Smooth muscle cell (in vitro differentiated cells): Measurements from ENCODE around the gene ANO5. TPM values are rescaled to one million over a fixed set of nuclear protein-coding genes. Genes with fewer than 3 reads are reported as not detected.

Experiments used
- DNase-seq: peaks from one replicate; lab custom pipeline; 2025; ENCODE audit not compliant: unreplicated experiment; lab: John Stamatoyannopoulos, UW
- H2AFZ ChIP-seq: fragments of 200-600 bp; sonication (generic); 2 replicates; pipeline ENCODE4 v1.6.0; 2016; ENCODE audit warnings: antibody characterized with exemption, low read depth, mild to moderate bottlenecking
- H3F3A ChIP-seq: fragments of 200-600 bp; sonication (generic); 2 replicates; pipeline ENCODE4 v1.6.0; 2017; ENCODE audit warnings: antibody characterized with exemption, low read depth
- H3K27ac ChIP-seq: fragments of 200-600 bp; sonication (generic); 2 replicates; pipeline ENCODE4 v1.5.1; 2016; ENCODE audit warnings: low read depth, mild to moderate bottlenecking
- H3K27me3 ChIP-seq: fragments of 200-600 bp; sonication (generic); 2 replicates; pipeline ENCODE4 v1.6.1; 2016; ENCODE audit warnings: low read depth, mild to moderate bottlenecking
- H3K36me3 ChIP-seq: fragments of 200-600 bp; sonication (generic); 2 replicates; pipeline ENCODE4 v1.5.1; 2016; ENCODE audit warnings: low read depth
- H3K4me1 ChIP-seq: fragments of 200-600 bp; sonication (generic); 2 replicates; pipeline ENCODE4 v1.5.1; 2016; ENCODE audit warnings: low read depth
- H3K4me2 ChIP-seq: fragments of 200-600 bp; sonication (generic); 2 replicates; pipeline ENCODE4 v1.6.0; 2016; ENCODE audit warnings: mild to moderate bottlenecking
- H3K4me3 ChIP-seq: fragments of 200-600 bp; sonication (generic); 2 replicates; pipeline ENCODE4 v1.5.1; 2016; ENCODE audit warnings: mild to moderate bottlenecking
- H3K79me2 ChIP-seq: fragments of 200-600 bp; sonication (generic); 2 replicates; pipeline ENCODE4 v1.6.0; 2016; ENCODE audit warnings: low read depth, mild to moderate bottlenecking
- H3K9ac ChIP-seq: fragments of 200-600 bp; sonication (generic); 2 replicates; pipeline ENCODE4 v1.6.0; 2016; ENCODE audit warnings: low read depth
- H3K9me3 ChIP-seq: fragments of 200-600 bp; sonication (generic); replicated peaks from 2 replicates; pipeline ENCODE4 v1.5.1; 2016; ENCODE audit warnings: low read depth
- H4K20me1 ChIP-seq: fragments of 200-600 bp; sonication (generic); 2 replicates; pipeline ENCODE4 v1.6.0; 2016; ENCODE audit warnings: low read depth
- WGBS: methylation state at CpG from one replicate; pipeline ENCODE4 v1.1.7; 2016; ENCODE audit warnings: low lambda C conversion rate; 5-methylcytosine and 5-hydroxymethylcytosine counted together
- polyA plus RNA-seq: library from polyadenylated mRNA; unstranded; fragments of >200 nt; fragmentation: Nextera tagmentation; extraction: Ambion mirVana; gene quantifications from 2 replicates; pipeline ENCODE4 v1.2.1, GENCODE V29; 2016
- total RNA-seq: library from RNA; depleted of rRNA; stranded (reverse); fragments of >200 nt; gene quantifications from 2 replicates; pipeline ENCODE4 v1.2.3, GENCODE V29; 2014
- TF ChIP-seq, protein P1 (sequence below): fragments of 200-600 bp; sonication (generic); IDR thresholded peaks from 2 replicates; pipeline ENCODE4 v1.5.1; 2017; ENCODE audit warnings: borderline replicate concordance, mild to moderate bottlenecking, antibody characterized with exemption; ENCODE audit not compliant: insufficient read depth, poor library complexity, severe bottlenecking

The ANO5 gene
- total and polyA plus RNA-seq, 2 experiments from 2014 or later = 0.18 TPM; not detected in 1

DNA sequence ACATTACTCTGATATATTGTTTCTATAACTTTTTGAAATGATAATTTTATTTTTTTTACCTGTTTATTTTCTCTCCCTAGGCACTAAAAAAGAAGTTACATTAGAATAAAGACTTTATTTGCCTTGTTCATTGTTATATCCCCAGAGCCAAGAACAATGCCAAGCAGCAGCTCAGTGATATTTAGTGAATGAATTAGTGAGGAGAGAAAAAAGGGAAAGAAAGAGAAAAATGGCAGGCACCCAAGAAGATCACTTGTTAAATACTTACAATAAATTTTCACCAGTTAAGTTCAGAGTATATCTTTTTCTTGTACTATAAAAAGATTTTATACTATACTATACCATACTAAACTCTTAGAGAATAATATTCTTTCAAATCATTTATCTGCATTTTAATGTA is 13.3 kb upstream of the ANO5 start:
- no peaks in the 10 kb centered on the region for H3K4me1 ChIP-seq
- H4K20me1 ChIP-seq = no peaks in the 10 kb centered on the region
- H3F3A ChIP-seq = no peaks in the 10 kb centered on the region
- H3K9ac ChIP-seq = no peak overlapping the region
- H3K4me3 ChIP-seq = no peak overlapping the region
- H3K79me2 ChIP-seq = no peaks in the 10 kb centered on the region
- H3K9me3 ChIP-seq = no peaks in the 10 kb centered on the region
- no peak overlapping the region for H2AFZ ChIP-seq
- no peaks in the 10 kb centered on the region for H3K36me3 ChIP-seq
- H3K27ac ChIP-seq = no peak overlapping the region
- no peak for DNase-seq
- TF ChIP-seq, protein P1, sequence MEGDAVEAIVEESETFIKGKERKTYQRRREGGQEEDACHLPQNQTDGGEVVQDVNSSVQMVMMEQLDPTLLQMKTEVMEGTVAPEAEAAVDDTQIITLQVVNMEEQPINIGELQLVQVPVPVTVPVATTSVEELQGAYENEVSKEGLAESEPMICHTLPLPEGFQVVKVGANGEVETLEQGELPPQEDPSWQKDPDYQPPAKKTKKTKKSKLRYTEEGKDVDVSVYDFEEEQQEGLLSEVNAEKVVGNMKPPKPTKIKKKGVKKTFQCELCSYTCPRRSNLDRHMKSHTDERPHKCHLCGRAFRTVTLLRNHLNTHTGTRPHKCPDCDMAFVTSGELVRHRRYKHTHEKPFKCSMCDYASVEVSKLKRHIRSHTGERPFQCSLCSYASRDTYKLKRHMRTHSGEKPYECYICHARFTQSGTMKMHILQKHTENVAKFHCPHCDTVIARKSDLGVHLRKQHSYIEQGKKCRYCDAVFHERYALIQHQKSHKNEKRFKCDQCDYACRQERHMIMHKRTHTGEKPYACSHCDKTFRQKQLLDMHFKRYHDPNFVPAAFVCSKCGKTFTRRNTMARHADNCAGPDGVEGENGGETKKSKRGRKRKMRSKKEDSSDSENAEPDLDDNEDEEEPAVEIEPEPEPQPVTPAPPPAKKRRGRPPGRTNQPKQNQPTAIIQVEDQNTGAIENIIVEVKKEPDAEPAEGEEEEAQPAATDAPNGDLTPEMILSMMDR = no peak
- peaks cover 10% of the 10 kb centered on the region for H3K27me3 ChIP-seq
- H3K4me2 ChIP-seq = no peak overlapping the region

DNA sequence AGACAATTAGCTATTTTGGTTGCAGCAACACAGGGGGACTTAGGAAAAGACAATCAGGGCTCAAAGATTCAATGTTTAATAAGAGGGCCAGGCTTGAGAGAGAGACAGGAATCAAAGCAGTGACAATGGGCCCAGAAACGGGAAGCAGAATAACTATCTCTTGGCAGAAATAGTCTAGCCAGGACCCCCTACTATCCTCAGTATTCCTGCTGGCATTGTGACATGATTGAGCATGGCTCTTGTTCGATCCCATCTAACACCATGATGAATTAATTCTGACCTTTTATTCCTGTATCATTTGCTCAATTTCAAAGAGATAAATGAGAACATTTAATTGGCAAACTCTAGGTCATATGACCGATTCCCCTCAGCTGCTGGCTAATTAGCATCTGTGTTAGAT is 12.8 kb upstream of the ANO5 start:
- no peak overlapping the region for H3K27ac ChIP-seq
- no peaks in the 10 kb centered on the region for H4K20me1 ChIP-seq
- peaks cover 10% of the 10 kb centered on the region for H3K27me3 ChIP-seq
- TF ChIP-seq, protein P1 = no peak
- H3K4me3 ChIP-seq = no peak overlapping the region
- no peaks in the 10 kb centered on the region for H3K4me1 ChIP-seq
- H3K36me3 ChIP-seq = no peaks in the 10 kb centered on the region
- DNase-seq = no peak
- H3F3A ChIP-seq = no peaks in the 10 kb centered on the region
- H3K4me2 ChIP-seq = no peak overlapping the region
- no peak overlapping the region for H3K9ac ChIP-seq
- no peak overlapping the region for H2AFZ ChIP-seq
- 93% methylated on average over 3 of the region's 3 CpGs for WGBS
- H3K9me3 ChIP-seq = no peaks in the 10 kb centered on the region
- no peaks in the 10 kb centered on the region for H3K79me2 ChIP-seq

DNA sequence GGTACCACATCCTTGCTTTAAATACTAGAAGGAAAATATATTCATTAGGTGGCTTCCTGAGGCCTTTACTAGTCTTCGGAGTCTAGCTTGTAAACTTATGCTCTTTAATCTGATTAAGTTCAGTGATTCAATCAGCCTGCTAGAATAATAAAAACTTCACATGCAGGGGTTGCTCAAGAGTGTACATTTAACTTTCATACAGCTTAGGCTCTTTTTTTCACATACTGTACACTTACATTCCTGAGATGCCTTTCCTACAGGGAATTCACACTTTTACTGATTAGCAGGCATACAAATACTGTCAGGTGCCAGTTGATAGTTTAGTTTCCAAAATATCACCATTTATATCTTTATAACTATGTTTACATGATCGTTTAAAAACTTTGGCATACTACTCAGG is 3.2 kb upstream of the ANO5 start:
- H3K9ac ChIP-seq = no peak overlapping the region
- peaks cover 7% of the 10 kb centered on the region for H3K4me1 ChIP-seq
- H3K36me3 ChIP-seq = no peaks in the 10 kb centered on the region
- no peaks in the 10 kb centered on the region for H4K20me1 ChIP-seq
- no peak overlapping the region for H3K4me2 ChIP-seq
- TF ChIP-seq, protein P1 = no peak
- DNase-seq = no peak
- H3K79me2 ChIP-seq = no peaks in the 10 kb centered on the region
- H2AFZ ChIP-seq = no peak overlapping the region
- no peaks in the 10 kb centered on the region for H3F3A ChIP-seq
- no peak overlapping the region for H3K4me3 ChIP-seq
- 85% methylated on average over 2 of the region's 2 CpGs for WGBS
- H3K9me3 ChIP-seq = no peaks in the 10 kb centered on the region
- H3K27me3 ChIP-seq = peaks cover 16% of the 10 kb centered on the region
- no peak overlapping the region for H3K27ac ChIP-seq

DNA sequence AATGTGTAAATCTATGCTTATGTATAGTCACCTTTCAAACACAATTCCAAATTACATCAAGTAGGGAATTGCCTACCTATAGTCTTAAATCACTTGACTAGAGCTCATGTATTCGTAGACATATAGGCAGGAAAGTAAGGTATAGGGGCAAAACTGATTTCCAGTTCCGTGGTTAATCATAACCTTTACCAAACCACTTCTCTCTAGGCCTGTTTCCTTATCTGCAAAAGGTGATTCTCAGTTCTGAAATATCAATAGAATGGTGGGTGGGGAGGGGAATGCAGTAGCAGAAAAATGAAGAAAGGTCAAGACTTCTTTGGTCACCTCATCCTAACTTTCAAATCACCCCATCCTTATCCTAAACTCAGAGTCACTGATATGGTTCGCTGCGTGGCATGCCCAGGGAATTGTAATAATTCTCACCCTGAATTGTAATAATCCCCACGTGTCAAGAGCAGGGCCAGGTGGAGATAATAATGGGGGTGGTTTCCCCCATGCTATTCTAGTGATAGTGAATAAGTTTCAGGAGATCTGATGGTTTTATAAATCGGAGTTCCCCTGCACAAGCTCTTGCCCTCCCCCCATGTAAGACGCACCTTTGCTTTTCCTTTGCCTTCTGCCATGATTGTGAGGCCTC is 1.9 kb upstream of the ANO5 start:
- H4K20me1 ChIP-seq = no peaks in the 10 kb centered on the region
- H3K27ac ChIP-seq = no peak overlapping the region
- H3K4me3 ChIP-seq = no peak overlapping the region
- no peak for DNase-seq
- peaks cover 7% of the 10 kb centered on the region for H3K4me1 ChIP-seq
- no peaks in the 10 kb centered on the region for H3K9me3 ChIP-seq
- no peaks in the 10 kb centered on the region for H3K36me3 ChIP-seq
- H3F3A ChIP-seq = no peaks in the 10 kb centered on the region
- no peaks in the 10 kb centered on the region for H3K79me2 ChIP-seq
- 93% methylated on average over 7 of the region's 7 CpGs for WGBS
- no peak overlapping the region for H3K9ac ChIP-seq
- TF ChIP-seq, protein P1 = no peak
- peaks cover 22% of the 10 kb centered on the region for H3K27me3 ChIP-seq
- H3K4me2 ChIP-seq = no peak overlapping the region
- no peak overlapping the region for H2AFZ ChIP-seq
